K562 (cell line): ENCODE results near the gene METTL6. TPM values are rescaled to one million over a fixed set of nuclear protein-coding genes. Genes with fewer than 3 reads are reported as not detected.

Experiments used
- BRD9 ChIP-seq: fragments of 450-650 bp; IDR thresholded peaks from 2 replicates; pipeline ENCODE4 v1.6.1; 2018; ENCODE audit warnings: low read depth; ENCODE audit not compliant: partially characterized antibody
- CUX1 ChIP-seq: fragments of 200-800 bp; sonication (Bioruptor generic); IDR thresholded peaks from 2 replicates; pipeline ENCODE4 v1.6.1; 2016; ENCODE audit warnings: missing genetic modification characterization, missing compliant biosample characterization
- HIVEP1 ChIP-seq: fragments of 250-450 bp; sonication (Bioruptor Pico); IDR thresholded peaks from 2 replicates; pipeline ENCODE4 v1.4.0; 2020; ENCODE audit warnings: mild to moderate bottlenecking
- IRF9 ChIP-seq: fragments of 450-650 bp; IDR thresholded peaks from 2 replicates; pipeline ENCODE4 v1.6.1; 2016; ENCODE audit warnings: missing biosample characterization, missing genetic modification characterization
- MECOM ChIP-seq: fragments of 250-450 bp; sonication (Bioruptor Pico); IDR thresholded peaks from 2 replicates; pipeline ENCODE4 v1.8.0; 2022; ENCODE audit warnings: inconsistent platforms
- NKRF ChIP-seq: fragments of 450-650 bp; IDR thresholded peaks from 2 replicates; pipeline ENCODE4 v1.6.1; 2016; ENCODE audit warnings: borderline replicate concordance
- U2AF2 ChIP-seq: fragments of 200-400 bp; formaldehyde crosslinking; optimal IDR thresholded peaks from 2 replicates; pipeline ENCODE3; 2017; ENCODE audit warnings: low read depth, mild to moderate bottlenecking, low read length
- ZNF263 ChIP-seq: sonication (generic); formaldehyde crosslinking; IDR thresholded peaks from 2 replicates; pipeline ENCODE4 v1.8.0; 2022; ENCODE audit warnings: mild to moderate bottlenecking, missing genetic modification reagents, borderline replicate concordance
- ZNF280B ChIP-seq: fragments of 250-450 bp; sonication (Bioruptor Pico); IDR thresholded peaks from 2 replicates; pipeline ENCODE4 v1.5.1; 2021; ENCODE audit warnings: mild to moderate bottlenecking
- ZNF592 ChIP-seq: fragments of 450-650 bp; IDR thresholded peaks from 2 replicates; pipeline ENCODE4 v1.6.1; 2017; ENCODE audit warnings: antibody characterized with exemption, mild to moderate bottlenecking
- ZNF707 ChIP-seq: fragments of 250-450 bp; sonication (Bioruptor Pico); conservative IDR thresholded peaks from 2 replicates; pipeline ENCODE4 v1.8.0; 2022; ENCODE audit warnings: inconsistent platforms, mild to moderate bottlenecking, moderate library complexity
- polyA plus RNA-seq, 8 experiments: library from polyadenylated mRNA; depleted of rRNA in 4 of 8; stranded (reverse) in 5 of 8; unstranded in 3 of 8; fragments of >200 nt; fragmentation: Nextera tagmentation in 2 of 8; fragmentation: Illumina TruSeq in 1 of 8; extraction: Ambion mirVana in 2 of 8; extraction: Trizol in 1 of 8; gene quantifications; 2 replicates each; pipeline versions ENCODE4 v1.2.1 to v1.2.3, GENCODE V29; 2011 to 2014; ENCODE audit warnings: inconsistent platforms in 1 of 8, missing spikeins in 1 of 8
- total RNA-seq, 7 experiments: library from RNA; depleted of rRNA in 6 of 7; stranded (reverse); fragments of >200 nt in 6 of 7; fragmentation: Illumina TruSeq in 2 of 7; extraction: Trizol in 2 of 7; gene quantifications; 2 replicates each; pipeline versions ENCODE4 v1.2.1 to v1.2.3, GENCODE V29; 2011 to 2021; ENCODE audit warnings: low replicate concordance in 1 of 7

METTL6 gene
- total and polyA plus RNA-seq, 9 of the 15 experiments (the other 6 are each of a cell fraction or from before 2014, with no cell fraction given): 18.8 to 61.5 (median 33.9) TPM

- TF ChIP-seq ZNF280B (CRISPR knock-in tag): no peak
- no peak for TF ChIP-seq BRD9
- peak; percentile 70 for TF ChIP-seq ZNF592
- TF ChIP-seq HIVEP1 (CRISPR knock-in tag): no peak
- TF ChIP-seq ZNF263 (CRISPR knock-in tag): peak; percentile 26; the same call in 1 of the 2 replicates
- no peak for TF ChIP-seq CUX1
- TF ChIP-seq MECOM: peak; percentile 54
- TF ChIP-seq U2AF2: no peak
- no peak for TF ChIP-seq ZNF707 (CRISPR knock-in tag)
- TF ChIP-seq IRF9 (tag): no peak
- peak; percentile 32; the same call in 1 of the 2 replicates for TF ChIP-seq NKRF
Observed at GRCh38 chr3:15377961-15378791, 49.2 kb downstream of the METTL6 start (continued).
